ENCODE data around the gene FAM219A. TPM values are rescaled to one million over a fixed set of nuclear protein-coding genes. Genes with fewer than 3 reads are reported as not detected.

Gene FAM219A
- total and polyA plus RNA-seq, 3 donors from 2014 or later = 12.2 to 17.9 (median 12.6) TPM

GRCh38 chr9:34349324-34349723 is 109.0 kb downstream of the FAM219A start:
- intact Hi-C loops (cut with DNase I; ENCODE audit: low total_unique reads) = no loop called here
- Histone ChIP-seq H3K4me1 (no peaks in the 10 kb centered on the region), H3K9me3 (no peaks in the 10 kb centered on the region), H3K27me3 (no peaks in the 10 kb centered on the region), H3K27ac (no peak overlapping the region), H3K36me3 (ENCODE audit: low read depth, missing control alignments) (no peaks in the 10 kb centered on the region), H3K4me3 (no peak overlapping the region)
- DNase-seq = no peak
- TF ChIP-seq POLR2A (IDR thresholded peaks at IDR 0.05) = no peak
- no peak for TF ChIP-seq CTCF (IDR thresholded peaks at IDR 0.05)
- WGBS, 2 donors = 91 to 98% methylated on average over 3 of the region's 3 CpGs

Small RNAs within 50 kb of the gene (small RNA-seq; reads per million reads assigned to genes)
- gene RF00019 = 0 reads per million in 2 donors
- gene RN7SKP24 = 0 reads per million in 2 donors

Other genes with a start within 250 kb of the FAM219A start
- 10 to 100 TPM; 18.3 to 20.0 TPM for gene KIF24, start 129.3 kb downstream of the FAM219A start, total RNA-seq
- gene KIF24, start 129.3 kb downstream of the FAM219A start, polyA plus RNA-seq (ENCODE audit: insufficient read depth, low read depth, low replicate concordance) = 34.7 TPM
- 10 to 100 TPM; 16.7 to 20.9 TPM for gene NUDT2, start 129.0 kb downstream of the FAM219A start, total RNA-seq
- 21.1 TPM for gene NUDT2, start 129.0 kb downstream of the FAM219A start, polyA plus RNA-seq (ENCODE audit: insufficient read depth, low read depth, low replicate concordance)
- 1 to 10 TPM; 2.8 to 4.6 TPM for gene MYORG, start 81.7 kb downstream of the FAM219A start, total RNA-seq
- gene MYORG, start 81.7 kb downstream of the FAM219A start, polyA plus RNA-seq (ENCODE audit: insufficient read depth, low read depth, low replicate concordance) = 2.8 TPM
- 10 to 100 TPM; 22.7 to 36.7 TPM for gene DNAI1, start 235 bp upstream of the FAM219A start, total RNA-seq
- gene DNAI1, start 235 bp upstream of the FAM219A start, polyA plus RNA-seq (ENCODE audit: insufficient read depth, low read depth, low replicate concordance) = 109 TPM
- gene ENHO, start 64.4 kb upstream of the FAM219A start, total RNA-seq = 10 to 100 TPM; 24.7 to 31.2 TPM
- 25.7 TPM for gene ENHO, start 64.4 kb upstream of the FAM219A start, polyA plus RNA-seq (ENCODE audit: insufficient read depth, low read depth, low replicate concordance)
- gene CNTFR, start 131.2 kb upstream of the FAM219A start, total RNA-seq = 10 to 100 TPM; 16.0 TPM
- 11.8 TPM for gene CNTFR, start 131.2 kb upstream of the FAM219A start, polyA plus RNA-seq (ENCODE audit: insufficient read depth, low read depth, low replicate concordance)
- gene RPP25L, start 153.5 kb upstream of the FAM219A start, total RNA-seq = 10 to 100 TPM; 23.5 to 26.8 TPM
- gene RPP25L, start 153.5 kb upstream of the FAM219A start, polyA plus RNA-seq (ENCODE audit: insufficient read depth, low read depth, low replicate concordance) = 25.1 TPM
- 10 to 100 TPM; 55.1 to 78.5 TPM for gene DCTN3, start 161.9 kb upstream of the FAM219A start, total RNA-seq
- gene DCTN3, start 161.9 kb upstream of the FAM219A start, polyA plus RNA-seq (ENCODE audit: insufficient read depth, low read depth, low replicate concordance) = 82.9 TPM
- under 1 TPM; 0.31 to 0.37 TPM for gene ARID3C, start 170.5 kb upstream of the FAM219A start, total RNA-seq
- gene ARID3C, start 170.5 kb upstream of the FAM219A start, polyA plus RNA-seq (ENCODE audit: insufficient read depth, low read depth, low replicate concordance) = 0.45 TPM
- gene SIGMAR1, start 179.2 kb upstream of the FAM219A start, total RNA-seq = 10 to 100 TPM; 87.1 to 92.4 TPM
- 50.3 TPM for gene SIGMAR1, start 179.2 kb upstream of the FAM219A start, polyA plus RNA-seq (ENCODE audit: insufficient read depth, low read depth, low replicate concordance)
- 10 to 100 TPM; 46.1 to 55.6 TPM for gene GALT, start 188.1 kb upstream of the FAM219A start, total RNA-seq
- 25.9 TPM for gene GALT, start 188.1 kb upstream of the FAM219A start, polyA plus RNA-seq (ENCODE audit: insufficient read depth, low read depth, low replicate concordance)
- 10 to 100 TPM; 39.8 to 58.0 TPM for gene IL11RA, start 193.6 kb upstream of the FAM219A start, total RNA-seq
- gene IL11RA, start 193.6 kb upstream of the FAM219A start, polyA plus RNA-seq (ENCODE audit: insufficient read depth, low read depth, low replicate concordance) = 28.7 TPM
- 1 to 10 TPM in 1 of 2 donors, not detected in 1; 3.1 TPM for gene CCL27, start 204.1 kb upstream of the FAM219A start, total RNA-seq
- 1.4 TPM for gene CCL27, start 204.1 kb upstream of the FAM219A start, polyA plus RNA-seq (ENCODE audit: insufficient read depth, low read depth, low replicate concordance)
- gene CCL19, start 232.7 kb upstream of the FAM219A start, total RNA-seq = not detected
- gene CCL19, start 232.7 kb upstream of the FAM219A start, polyA plus RNA-seq (ENCODE audit: insufficient read depth, low read depth, low replicate concordance) = 15.5 TPM

All from testis (tissue), 3 donors.